ENCODE data around the gene LKAAEAR1.

DNA sequence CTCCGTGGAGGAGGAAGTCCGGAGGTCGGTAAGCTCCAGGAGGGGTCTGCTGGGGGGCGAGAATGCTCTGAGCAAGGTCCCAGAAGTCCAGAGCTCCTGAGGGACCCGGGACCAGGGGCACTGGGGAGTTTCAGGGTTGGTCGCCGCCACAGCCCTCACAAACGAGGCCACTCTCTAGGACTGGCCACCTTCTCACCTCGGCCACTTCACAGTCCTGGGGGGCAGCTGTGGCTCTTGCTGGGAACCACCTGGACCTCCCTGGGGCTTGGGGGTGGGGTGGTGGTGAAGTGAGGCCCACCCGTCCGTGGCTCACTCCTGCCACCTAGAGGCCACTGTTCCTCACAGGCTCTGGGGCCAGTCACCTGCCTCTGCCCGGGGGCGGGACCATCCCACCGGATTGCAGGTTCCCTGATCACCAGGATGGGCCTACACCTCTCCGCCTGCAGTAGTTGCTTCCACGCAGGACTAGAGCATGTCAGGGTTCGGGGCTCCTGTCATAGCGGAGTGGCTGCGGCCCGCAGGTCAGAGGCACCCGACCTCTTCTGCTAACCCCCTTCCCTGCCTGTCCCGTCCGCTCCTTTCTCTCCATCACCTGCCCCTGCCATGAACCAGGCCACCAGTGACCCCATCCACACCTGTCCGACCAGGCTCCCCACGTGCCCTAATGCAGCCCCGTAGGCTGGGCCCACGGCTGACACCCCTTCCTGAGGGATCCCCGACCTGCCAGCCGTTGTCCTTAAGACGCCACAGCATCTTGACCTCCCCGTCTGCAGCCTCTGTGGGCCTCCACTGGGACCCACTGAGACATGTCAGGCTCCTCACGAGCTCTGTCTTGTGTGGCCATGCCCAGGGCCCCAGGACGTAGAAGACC lies 26.3 kb downstream of the LKAAEAR1 start:
- TF ChIP-seq EZH2 (IDR thresholded peaks at IDR 0.05; ENCODE audit: borderline replicate concordance, low read depth, low read length) (no peak), TAF1 (IDR thresholded peaks at IDR 0.05; ENCODE audit: control insufficient read depth, extremely low read depth, insufficient read depth, low read length, severe bottlenecking) (no peak), SUPT5H (IDR thresholded peaks at IDR 0.05) (no peak)

All from K562 (cell line).